Chondrocyte (in vitro differentiated cells): ENCODE results near the gene ARHGEF4. TPM values are rescaled to one million over a fixed set of nuclear protein-coding genes. Genes with fewer than 3 reads are reported as not detected.

Experiments used
- DNase-seq: peaks from one replicate; pipeline ENCODE4 v3.0.0; 2021; ENCODE audit warnings: mixed read lengths, low spot score
- H3K27ac Mint-ChIP-seq: one replicate; pipeline ENCODE4 v1.8.0; 2021; ENCODE audit warnings: mild to moderate bottlenecking, moderate library complexity, mixed read lengths; ENCODE audit not compliant: unreplicated experiment
- H3K27me3 Mint-ChIP-seq: 2 replicates; pipeline ENCODE4 v1.8.0; 2021; ENCODE audit warnings: low read depth, mixed read lengths
- H3K36me3 Mint-ChIP-seq: 2 replicates; pipeline ENCODE4 v1.8.0; 2021; ENCODE audit warnings: low read depth, mixed read lengths
- H3K4me1 Mint-ChIP-seq: 2 replicates; pipeline ENCODE4 v1.8.0; 2021; ENCODE audit warnings: low read depth, mild to moderate bottlenecking, mixed read lengths
- H3K4me3 Mint-ChIP-seq: one replicate; pipeline ENCODE4 v1.8.0; 2021; ENCODE audit warnings: mild to moderate bottlenecking, moderate library complexity, mixed read lengths; ENCODE audit not compliant: unreplicated experiment
- H3K9me3 Mint-ChIP-seq: 2 replicates; pipeline ENCODE4 v1.8.0; 2021; ENCODE audit warnings: low read depth, mixed read lengths
- CTCF ChIP-seq: fragments of 200-600 bp; sonication (generic); IDR thresholded peaks from 2 replicates; pipeline ENCODE4 v1.5.0; 2021; ENCODE audit warnings: antibody characterized with exemption, mild to moderate bottlenecking, moderate library complexity
- total RNA-seq: library from RNA; stranded (reverse); gene quantifications from 3 replicates; pipeline ENCODE4 v1.2.1, GENCODE V29; 2021

Gene ARHGEF4
- total RNA-seq, 1 donor from 2014 or later, result 12.3 TPM

- H3K9me3 Mint-ChIP-seq, result no peaks in the 10 kb centered on the region
- no peaks in the 10 kb centered on the region for H3K4me1 Mint-ChIP-seq
- no peak overlapping the region for H3K4me3 Mint-ChIP-seq
- peaks cover 15% of the 10 kb centered on the region for H3K27me3 Mint-ChIP-seq
- DNase-seq, result peak; percentile 81
- H3K27ac Mint-ChIP-seq, result no peak overlapping the region
- H3K36me3 Mint-ChIP-seq, result no peaks in the 10 kb centered on the region
- no peak for TF ChIP-seq CTCF
Measured at GRCh38 chr2:130846686-130847375, 10.1 kb downstream of the ARHGEF4 start.

DNA sequence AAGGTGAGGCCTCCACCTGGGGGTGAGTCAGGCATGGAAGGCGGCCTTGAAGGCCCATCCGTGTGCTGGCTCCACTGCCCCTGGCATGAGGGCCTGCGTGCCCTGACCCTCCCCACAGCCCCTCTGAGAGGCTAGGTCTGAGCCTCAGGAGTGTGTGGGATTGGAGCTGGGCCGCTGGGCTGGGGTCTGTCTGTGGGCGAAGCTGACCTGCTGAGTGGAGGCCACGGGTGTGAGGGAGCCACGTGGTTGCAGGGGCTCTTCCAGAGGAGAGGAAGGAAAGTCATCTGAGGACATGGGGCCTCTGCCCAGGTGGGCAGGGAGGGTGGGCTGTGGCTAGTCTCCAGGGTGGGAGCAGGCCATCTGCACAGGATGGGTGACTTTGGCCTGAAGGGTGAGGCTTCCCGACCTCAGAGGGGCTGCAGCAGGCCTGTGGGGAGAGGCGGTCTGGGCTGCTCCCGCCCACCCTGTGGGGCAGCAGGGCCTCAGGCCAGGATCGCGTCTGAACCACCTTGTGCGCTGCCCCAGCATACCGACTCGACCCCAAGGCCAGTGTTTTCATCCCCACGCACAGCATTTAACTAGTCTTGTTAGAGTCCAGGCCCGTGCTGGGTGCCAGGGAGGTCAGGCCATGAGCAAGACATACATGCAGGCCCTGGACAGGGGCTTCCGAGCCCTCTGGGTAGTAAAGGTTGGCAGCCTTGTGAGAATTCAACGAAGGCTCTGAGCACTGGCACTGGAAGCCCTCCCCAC is 11.2 kb downstream of the ARHGEF4 start:
- no peak for TF ChIP-seq CTCF
- Mint-ChIP-seq H3K9me3 (no peaks in the 10 kb centered on the region), H3K27ac (no peak overlapping the region), H3K4me1 (no peaks in the 10 kb centered on the region), H3K36me3 (no peaks in the 10 kb centered on the region), H3K4me3 (no peak overlapping the region), H3K27me3 (peaks cover 14% of the 10 kb centered on the region)
- DNase-seq, result peak; percentile 75

- no peak overlapping the region for H3K4me3 Mint-ChIP-seq
- H3K27me3 Mint-ChIP-seq, result peaks cover 11% of the 10 kb centered on the region
- no peak overlapping the region for H3K27ac Mint-ChIP-seq
- no peaks in the 10 kb centered on the region for H3K36me3 Mint-ChIP-seq
- H3K9me3 Mint-ChIP-seq, result no peaks in the 10 kb centered on the region
- no peaks in the 10 kb centered on the region for H3K4me1 Mint-ChIP-seq
- TF ChIP-seq CTCF, result no peak
- DNase-seq, result peak; percentile 70
Measured at GRCh38 chr2:130848526-130849210, 12.0 kb downstream of the ARHGEF4 start.

DNA sequence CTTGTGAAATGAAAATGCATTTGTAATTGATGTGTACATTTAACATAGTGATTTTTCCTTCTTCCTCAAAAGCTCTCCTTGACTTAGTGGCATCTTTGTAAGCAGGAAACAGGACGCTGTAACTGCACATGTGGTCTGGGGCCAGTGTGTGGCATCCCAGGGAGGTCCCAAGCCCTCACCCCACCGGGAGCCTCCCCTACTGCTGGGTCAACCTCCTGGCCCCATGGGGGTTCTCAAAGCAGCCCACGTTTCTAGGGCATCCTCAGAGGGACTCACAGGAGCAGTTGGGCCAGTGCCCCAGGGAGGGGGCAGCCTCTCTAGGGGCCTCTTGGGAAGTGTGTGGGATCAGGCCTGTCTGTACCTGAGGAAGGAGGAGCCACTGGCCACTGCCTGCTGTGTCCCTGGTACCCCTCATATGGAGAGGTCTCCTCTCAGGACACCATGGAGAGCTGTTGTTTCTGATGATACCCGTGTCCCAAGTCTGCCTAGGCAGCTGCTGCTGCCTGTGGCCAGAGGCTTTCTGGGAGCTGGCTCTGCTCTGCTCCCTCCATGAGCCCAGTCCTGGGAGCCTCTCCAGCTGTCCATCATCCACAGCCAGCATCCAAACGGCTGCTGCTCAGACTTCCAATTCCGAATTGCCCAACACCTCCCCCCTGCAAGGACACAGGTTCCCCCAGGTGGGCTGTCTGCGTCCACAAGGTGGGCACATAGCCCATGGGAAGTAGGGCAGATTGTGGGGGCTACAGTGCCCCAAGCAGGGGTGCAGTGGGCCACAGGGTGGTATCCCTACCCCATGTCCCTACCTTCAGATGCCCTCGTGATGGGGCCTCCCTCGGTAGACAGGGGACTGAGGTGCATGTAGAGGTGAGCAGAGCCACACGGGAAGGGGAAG is 13.4 kb downstream of the ARHGEF4 start:
- Mint-ChIP-seq H3K9me3 (no peaks in the 10 kb centered on the region), H3K27me3 (peaks cover 11% of the 10 kb centered on the region), H3K27ac (no peak overlapping the region), H3K4me1 (no peaks in the 10 kb centered on the region), H3K4me3 (no peak overlapping the region), H3K36me3 (no peaks in the 10 kb centered on the region)
- peak; percentile 54 for DNase-seq
- no peak for TF ChIP-seq CTCF
